Activated CD4-positive, alpha-beta T cell treated with anti-CD3 and anti-CD28 coated beads, Interleukin-2, amount 50 U/mL, for 24 hours (primary cell): ENCODE results near the gene DUSP8.

Experiments used
- DNase-seq, 2 donors: peaks; one replicate each; pipeline ENCODE4 v3.0.0-alpha.2; 2020; ENCODE audit warnings: low read depth in 1 of 2, low spot score in 1 of 2

Gene DUSP8

GRCh38 chr11:1566381-1567051, 5.6 kb downstream of the DUSP8 start:
- DNase-seq, result no peak

- DNase-seq, result no peak
Observed at GRCh38 chr11:1565904-1566247, 6.2 kb downstream of the DUSP8 start.

- DNase-seq, result no peak
Observed at GRCh38 chr11:1565173-1565903, 6.7 kb downstream of the DUSP8 start.

GRCh38 chr11:1564535-1565172, 7.4 kb downstream of the DUSP8 start:
- no peak for DNase-seq

- DNase-seq, result no peak
Observed at GRCh38 chr11:1563697-1564534, 8.2 kb downstream of the DUSP8 start.

GRCh38 chr11:1563149-1563638, 8.9 kb downstream of the DUSP8 start:
- no peak for DNase-seq

- no peak for DNase-seq
Observed at GRCh38 chr11:1562469-1563148, 9.5 kb downstream of the DUSP8 start.

GRCh38 chr11:1561955-1562354, 10.1 kb downstream of the DUSP8 start:
- no peak for DNase-seq

GRCh38 chr11:1561266-1561665, 10.8 kb downstream of the DUSP8 start:
- DNase-seq, result no peak

GRCh38 chr11:1560649-1561251, 11.3 kb downstream of the DUSP8 start:
- no peak for DNase-seq

GRCh38 chr11:1560002-1560648, 11.9 kb downstream of the DUSP8 start:
- no peak for DNase-seq

- DNase-seq, result no peak
Observed at GRCh38 chr11:1559111-1559951, 12.7 kb downstream of the DUSP8 start.

GRCh38 chr11:1558775-1559110, 13.3 kb downstream of the DUSP8 start:
- DNase-seq, result no peak

GRCh38 chr11:1557904-1558774, 13.9 kb downstream of the DUSP8 start:
- DNase-seq, result no peak

GRCh38 chr11:1557051-1557884, 14.8 kb downstream of the DUSP8 start:
- DNase-seq, result no peak

GRCh38 chr11:1556278-1556902, 15.7 kb downstream of the DUSP8 start:
- no peak for DNase-seq

- no peak for DNase-seq
Observed at GRCh38 chr11:1555713-1556153, 16.3 kb downstream of the DUSP8 start.
